Measurements from ENCODE around the gene AKAP8L. TPM values are rescaled to one million over a fixed set of nuclear protein-coding genes. Genes with fewer than 3 reads are reported as not detected.

Gene AKAP8L
- total RNA-seq, 1 experiment from 2014 or later: 132 TPM

DNA sequence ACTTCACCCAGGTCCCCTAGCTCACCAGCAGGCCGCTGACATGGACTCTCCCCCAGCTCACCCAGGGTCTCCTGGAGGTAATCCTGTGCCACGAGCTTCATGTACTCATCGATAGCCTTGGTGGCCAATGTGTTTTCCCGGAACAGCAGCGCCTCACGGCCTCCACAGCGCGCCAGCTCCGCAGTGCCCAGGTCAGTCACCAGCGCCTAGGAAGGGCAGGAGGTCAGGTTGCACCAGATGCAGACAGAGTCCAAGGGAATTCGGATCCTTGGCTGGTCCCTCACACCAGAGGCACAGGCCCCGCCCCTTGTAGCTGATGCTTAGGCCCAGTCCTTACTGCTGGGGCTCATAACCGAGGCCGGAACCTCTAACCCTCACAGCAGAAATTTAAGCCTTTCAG, 37.7 kb upstream of the AKAP8L start:
- Histone ChIP-seq H3K4me3 (ENCODE audit: low read depth, low read length, poor library complexity, severe bottlenecking) (no peak overlapping the region), H3K27ac (ENCODE audit: low read depth, low read length, poor library complexity, severe bottlenecking) (no peak overlapping the region), H3K27me3 (replicated peaks; ENCODE audit: insufficient read depth, low read depth, low read length, poor library complexity) (no peaks in the 10 kb centered on the region), H3K9me3 (ENCODE audit: low read depth, low read length, poor library complexity, severe bottlenecking) (no peaks in the 10 kb centered on the region), H3K36me3 (ENCODE audit: insufficient read depth, low read length, poor library complexity, severe bottlenecking) (no peaks in the 10 kb centered on the region), H3K4me1 (ENCODE audit: insufficient read depth, low read length, poor library complexity, severe bottlenecking) (peaks cover 22% of the 10 kb centered on the region)
- ChIA-PET POLR2A (ENCODE audit: low non-redundant PET) (interaction anchor here (0.6 kb wide), 1 partner anchor 106 kb away, joined by 3 read pairs; no protein-coding TSS in a partner anchor), CTCF (no interaction called here)
- no peak for TF ChIP-seq EZH2 (IDR thresholded peaks at IDR 0.05; ENCODE audit: borderline replicate concordance, low read depth, low read length, poor library complexity, severe bottlenecking)
- TF ChIP-seq, protein P1, sequence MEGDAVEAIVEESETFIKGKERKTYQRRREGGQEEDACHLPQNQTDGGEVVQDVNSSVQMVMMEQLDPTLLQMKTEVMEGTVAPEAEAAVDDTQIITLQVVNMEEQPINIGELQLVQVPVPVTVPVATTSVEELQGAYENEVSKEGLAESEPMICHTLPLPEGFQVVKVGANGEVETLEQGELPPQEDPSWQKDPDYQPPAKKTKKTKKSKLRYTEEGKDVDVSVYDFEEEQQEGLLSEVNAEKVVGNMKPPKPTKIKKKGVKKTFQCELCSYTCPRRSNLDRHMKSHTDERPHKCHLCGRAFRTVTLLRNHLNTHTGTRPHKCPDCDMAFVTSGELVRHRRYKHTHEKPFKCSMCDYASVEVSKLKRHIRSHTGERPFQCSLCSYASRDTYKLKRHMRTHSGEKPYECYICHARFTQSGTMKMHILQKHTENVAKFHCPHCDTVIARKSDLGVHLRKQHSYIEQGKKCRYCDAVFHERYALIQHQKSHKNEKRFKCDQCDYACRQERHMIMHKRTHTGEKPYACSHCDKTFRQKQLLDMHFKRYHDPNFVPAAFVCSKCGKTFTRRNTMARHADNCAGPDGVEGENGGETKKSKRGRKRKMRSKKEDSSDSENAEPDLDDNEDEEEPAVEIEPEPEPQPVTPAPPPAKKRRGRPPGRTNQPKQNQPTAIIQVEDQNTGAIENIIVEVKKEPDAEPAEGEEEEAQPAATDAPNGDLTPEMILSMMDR (conservative IDR thresholded peaks at IDR 0.05; ENCODE audit: low read depth, low read length): no peak
- DNase-seq (ENCODE audit: low spot score): no peak
- BruUV-seq (replicated peaks): no TSS peak
- intact Hi-C loops (cut with micrococcal nuclease; ENCODE audit: unreplicated experiment): no loop called here

DNA sequence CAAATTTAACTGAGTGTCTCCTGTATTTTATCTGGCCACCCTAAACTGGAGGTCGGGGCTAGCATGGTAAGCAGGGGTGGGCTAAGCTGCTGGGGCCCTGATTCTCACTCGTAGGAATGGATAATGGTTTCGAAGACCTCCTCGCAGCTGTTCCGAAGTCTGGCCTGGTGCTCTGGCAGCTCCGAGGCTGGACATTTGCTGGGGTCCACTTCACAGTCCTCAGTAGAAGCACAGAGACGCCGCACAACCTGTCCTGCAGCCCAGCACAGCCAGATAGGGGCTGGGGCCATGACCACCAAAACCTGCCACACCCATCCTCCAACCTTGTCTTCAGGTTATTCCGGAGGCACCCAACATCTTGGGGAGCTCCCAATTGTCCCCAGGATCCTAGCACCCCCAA, 37.2 kb upstream of the AKAP8L start:
- no peaks in the 10 kb centered on the region for H3K36me3 ChIP-seq (ENCODE audit: insufficient read depth, low read length, poor library complexity, severe bottlenecking)
- BruUV-seq (replicated peaks): no TSS peak

DNA sequence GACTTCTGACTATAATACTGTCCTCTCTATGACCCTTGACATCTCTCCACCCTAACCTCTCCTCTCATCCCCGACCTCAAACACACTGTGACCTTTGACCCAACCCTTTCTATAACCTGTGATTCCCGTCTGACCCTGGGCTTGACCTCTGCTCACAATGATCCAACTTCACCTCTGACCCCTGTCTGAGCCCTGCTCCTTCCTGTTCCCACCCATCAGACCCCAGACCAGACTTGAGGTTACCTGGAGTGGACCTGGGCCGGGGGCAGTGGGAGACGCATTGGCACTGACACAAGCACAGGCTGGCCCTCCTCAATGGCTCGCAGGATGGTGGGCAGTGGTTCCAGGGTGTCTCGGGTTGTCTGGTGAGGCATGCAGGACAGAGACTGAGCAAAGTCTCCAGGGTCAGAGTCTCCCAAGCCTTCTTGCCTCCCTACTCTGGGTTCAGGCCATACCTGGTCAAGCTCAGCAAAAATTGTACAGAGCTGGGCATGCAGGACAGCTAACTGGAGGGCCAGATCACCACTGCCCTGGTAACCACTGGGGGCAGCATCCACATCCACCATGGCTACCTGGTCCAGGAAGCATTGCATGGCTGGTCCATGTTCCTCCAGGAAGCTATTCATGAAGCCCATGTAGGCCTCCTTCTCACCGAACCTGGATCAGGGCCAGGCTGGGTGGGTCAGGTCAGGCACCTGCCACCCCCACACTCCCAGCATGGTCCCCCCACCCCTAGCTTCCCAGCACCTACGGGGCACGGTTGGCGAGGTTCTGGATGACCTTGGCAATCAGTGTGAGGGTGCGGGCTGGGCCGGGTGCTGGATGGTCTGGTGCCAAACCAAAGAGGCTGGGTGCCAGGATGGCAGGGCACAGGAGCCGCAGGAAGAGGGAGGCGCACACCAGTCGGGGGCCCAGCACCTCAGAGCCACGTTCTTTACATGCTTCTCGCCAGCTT, 35.4 kb upstream of the AKAP8L start:
- Histone ChIP-seq H3K27ac (ENCODE audit: low read depth, low read length, poor library complexity, severe bottlenecking) (no peak overlapping the region), H3K27me3 (replicated peaks; ENCODE audit: insufficient read depth, low read depth, low read length, poor library complexity) (no peaks in the 10 kb centered on the region), H3K4me3 (ENCODE audit: low read depth, low read length, poor library complexity, severe bottlenecking) (no peak overlapping the region), H3K4me1 (ENCODE audit: insufficient read depth, low read length, poor library complexity, severe bottlenecking) (peaks cover 23% of the 10 kb centered on the region), H3K36me3 (ENCODE audit: insufficient read depth, low read length, poor library complexity, severe bottlenecking) (no peaks in the 10 kb centered on the region), H3K9me3 (ENCODE audit: low read depth, low read length, poor library complexity, severe bottlenecking) (no peaks in the 10 kb centered on the region)
- no TSS peak for BruUV-seq (replicated peaks)
- intact Hi-C loops (cut with micrococcal nuclease; ENCODE audit: unreplicated experiment): no loop called here
- TF ChIP-seq EZH2 (IDR thresholded peaks at IDR 0.05; ENCODE audit: borderline replicate concordance, low read depth, low read length, poor library complexity, severe bottlenecking): no peak
- TF ChIP-seq, protein P1 (conservative IDR thresholded peaks at IDR 0.05; ENCODE audit: low read depth, low read length): no peak; the same call in 1 of the 2 replicates
- POLR2A ChIA-PET (ENCODE audit: low non-redundant PET): no interaction called here
- CTCF ChIA-PET: no interaction called here
- no peak for DNase-seq (ENCODE audit: low spot score)

More for the DNA sequence above, 37.2 kb upstream of the AKAP8L start:
- CTCF ChIA-PET: no interaction called here
- intact Hi-C loops (cut with micrococcal nuclease; ENCODE audit: unreplicated experiment): no loop called here
- no peak overlapping the region for H3K4me3 ChIP-seq (ENCODE audit: low read depth, low read length, poor library complexity, severe bottlenecking)
- no peak for DNase-seq (ENCODE audit: low spot score)
- POLR2A ChIA-PET (ENCODE audit: low non-redundant PET): no interaction called here
- no peak overlapping the region for H3K27ac ChIP-seq (ENCODE audit: low read depth, low read length, poor library complexity, severe bottlenecking)
- H3K27me3 ChIP-seq (replicated peaks; ENCODE audit: insufficient read depth, low read depth, low read length, poor library complexity): no peaks in the 10 kb centered on the region
- H3K4me1 ChIP-seq (ENCODE audit: insufficient read depth, low read length, poor library complexity, severe bottlenecking): peaks cover 22% of the 10 kb centered on the region
- no peaks in the 10 kb centered on the region for H3K9me3 ChIP-seq (ENCODE audit: low read depth, low read length, poor library complexity, severe bottlenecking)
- no peak for TF ChIP-seq EZH2 (IDR thresholded peaks at IDR 0.05; ENCODE audit: borderline replicate concordance, low read depth, low read length, poor library complexity, severe bottlenecking)
- TF ChIP-seq, protein P1 (conservative IDR thresholded peaks at IDR 0.05; ENCODE audit: low read depth, low read length): no peak
